Measurements from ENCODE around the gene DSP. TPM values are rescaled to one million over a fixed set of nuclear protein-coding genes. Genes with fewer than 3 reads are reported as not detected.

DSP gene
- total and polyA plus RNA-seq, 12 donors: 4.1 to 61.4 (median 38.8) TPM

GRCh38 chr6:7515363-7515762 is 26.1 kb upstream of the DSP start:
- no peak overlapping the region for H3K4me3 ChIP-seq
- H3K27ac ChIP-seq: no peak overlapping the region
- H3K36me3 ChIP-seq (replicated peaks in 1 of 2): no peaks in the 10 kb centered on the region
- TF ChIP-seq POLR2A (IDR thresholded peaks at IDR 0.05) (no peak), CTCF (IDR thresholded peaks at IDR 0.05) (no peak)
- no peaks in the 10 kb centered on the region for H3K4me1 ChIP-seq (replicated peaks in 1 of 2)
- intact Hi-C loops (cut with DNase I): no loop called here
- H3K27me3 ChIP-seq: no peaks in the 10 kb centered on the region
- WGBS, 4 donors: 61 to 85% (median 76%) methylated on average over 2 of the region's 2 CpGs
- no peak for DNase-seq
- no peaks in the 10 kb centered on the region for H3K9me3 ChIP-seq (replicated peaks in 1 of 3)

GRCh38 chr6:7518877-7519276 is 22.6 kb upstream of the DSP start:
- 82 to 95% (median 89%) methylated on average over 8 of the region's 8 CpGs for WGBS, 4 donors
- Histone ChIP-seq H3K9me3 (replicated peaks in 1 of 3) (no peaks in the 10 kb centered on the region), H3K4me1 (replicated peaks in 1 of 2) (no peaks in the 10 kb centered on the region), H3K4me3 (no peak overlapping the region), H3K27ac (no peak overlapping the region), H3K36me3 (replicated peaks in 1 of 2) (no peaks in the 10 kb centered on the region), H3K27me3 (no peaks in the 10 kb centered on the region)
- no peak for TF ChIP-seq CTCF (IDR thresholded peaks at IDR 0.05)
- TF ChIP-seq POLR2A (IDR thresholded peaks at IDR 0.05): no peak
- intact Hi-C loops (cut with DNase I): no loop called here
- no peak for DNase-seq

- intact Hi-C loops (cut with DNase I): no loop called here
- no peaks in the 10 kb centered on the region for H3K36me3 ChIP-seq (replicated peaks in 1 of 2)
- no peaks in the 10 kb centered on the region for H3K9me3 ChIP-seq (replicated peaks in 1 of 3)
- H3K27ac ChIP-seq: no peak overlapping the region
- no peak for DNase-seq
- H3K4me3 ChIP-seq: no peak overlapping the region
- peaks cover 13% of the 10 kb centered on the region for H3K27me3 ChIP-seq
- H3K4me1 ChIP-seq (replicated peaks in 1 of 2): no peaks in the 10 kb centered on the region
- TF ChIP-seq POLR2A (IDR thresholded peaks at IDR 0.05) (no peak), CTCF (IDR thresholded peaks at IDR 0.05) (no peak)
These were observed 18.6 kb upstream of the DSP start for GRCh38 chr6:7522873-7523272.

- no peak overlapping the region for H3K4me3 ChIP-seq
- TF ChIP-seq POLR2A (IDR thresholded peaks at IDR 0.05) (no peak), CTCF (IDR thresholded peaks at IDR 0.05) (no peak)
- no peaks in the 10 kb centered on the region for H3K9me3 ChIP-seq (replicated peaks in 1 of 3)
- no peak for DNase-seq
- no peaks in the 10 kb centered on the region for H3K36me3 ChIP-seq (replicated peaks in 1 of 2)
- H3K4me1 ChIP-seq (replicated peaks in 1 of 2): no peaks in the 10 kb centered on the region
- peaks cover 13% of the 10 kb centered on the region for H3K27me3 ChIP-seq
- H3K27ac ChIP-seq: no peak overlapping the region
- intact Hi-C loops (cut with DNase I): no loop called here
- WGBS, 4 donors: 27 to 40% (median 34%) methylated on average over 2 of the region's 2 CpGs
These were observed 17.5 kb upstream of the DSP start for GRCh38 chr6:7523922-7524321.
